Activated T-cell treated with anti-CD3 and anti-CD28 coated beads for 48 hours (primary cell): Measurements from ENCODE around the gene SHC2.
"Not testable (repeated sequence)": the region's sequence is repeated elsewhere in the genome, so short reads cannot be mapped to it uniquely, and the experiment has no call there.

Experiments
- DNase-seq: peaks from one replicate; pipeline ENCODE4 v3.0.0-alpha.2; 2020; ENCODE audit warnings: low read depth

Gene SHC2

GRCh38 chr19:492091-492531 lies 31.3 kb upstream of the SHC2 start:
- no peak for DNase-seq

- no peak for DNase-seq
Measured at GRCh38 chr19:491146-491741, 30.4 kb upstream of the SHC2 start.

- no peak for DNase-seq
Measured at GRCh38 chr19:489418-490196, 28.8 kb upstream of the SHC2 start.

- DNase-seq: peak; percentile 94
Measured at GRCh38 chr19:488505-489417, 27.9 kb upstream of the SHC2 start.

- no peak for DNase-seq
Measured at GRCh38 chr19:485583-486236, 24.9 kb upstream of the SHC2 start.

GRCh38 chr19:485077-485476 lies 24.2 kb upstream of the SHC2 start:
- no peak for DNase-seq

- DNase-seq: no peak
Measured at GRCh38 chr19:484494-484893, 23.7 kb upstream of the SHC2 start.

GRCh38 chr19:483332-484072 lies 22.7 kb upstream of the SHC2 start:
- DNase-seq: no peak

- no peak for DNase-seq
Measured at GRCh38 chr19:482186-483041, 21.6 kb upstream of the SHC2 start.

- not testable (repeated sequence) for DNase-seq
Measured at GRCh38 chr19:481100-481499, 20.3 kb upstream of the SHC2 start.

GRCh38 chr19:480016-480855 lies 19.4 kb upstream of the SHC2 start:
- peak; percentile 33 for DNase-seq

GRCh38 chr19:478976-479375 lies 18.1 kb upstream of the SHC2 start:
- DNase-seq: no peak

- no peak for DNase-seq
Measured at GRCh38 chr19:478236-478903, 17.5 kb upstream of the SHC2 start.

GRCh38 chr19:475360-475759 lies 14.5 kb upstream of the SHC2 start:
- DNase-seq: no peak

GRCh38 chr19:474126-475078 lies 13.6 kb upstream of the SHC2 start:
- no peak for DNase-seq

GRCh38 chr19:472005-472858 lies 11.4 kb upstream of the SHC2 start:
- no peak for DNase-seq

- no peak for DNase-seq
Measured at GRCh38 chr19:470701-471100, 9.9 kb upstream of the SHC2 start.
